H1 (cell line): ENCODE data around the gene MRRF. TPM values are rescaled to one million over a fixed set of nuclear protein-coding genes. Genes with fewer than 3 reads are reported as not detected.

Experiments
- CTCF ChIA-PET: fragments of 300-600 bp; sonication (Branson Sonifier 250); formaldehyde crosslinking; loops from one replicate; lab custom pipeline; 2021; ENCODE audit not compliant: partially characterized antibody; lab: Charles Lee
- POLR2A ChIA-PET: fragments of 300-600 bp; sonication (Branson Sonifier 250); formaldehyde crosslinking; loops from one replicate; lab custom pipeline; 2021; ENCODE audit warnings: inconsistent platforms; ENCODE audit not compliant: partially characterized antibody; lab: Charles Lee
- DNase-seq, 2 experiments: peaks; one replicate each; pipeline versions ENCODE4 v3.0.0 to v3.0.0-alpha.2; 2010 to 2022; ENCODE audit warnings: low spot score in 2 of 2, low read depth in 1 of 2, mixed read lengths in 1 of 2
- FAIRE-seq: peaks from 2 replicates; lab custom pipeline; 2011; peaks lifted over from hg19 to GRCh38; lab: Jason Lieb, UNC
- H2AFZ ChIP-seq: 2 replicates; pipeline ENCODE4 v1.8.1; 2012; ENCODE audit warnings: low read length, inconsistent platforms
- H2AK5ac ChIP-seq: 2 replicates; pipeline ENCODE4 v1.6.1; 2013; ENCODE audit warnings: low read depth, low read length
- H2BK120ac ChIP-seq: replicated peaks from 2 replicates; pipeline ENCODE3; 2013; ENCODE audit warnings: low read depth, low read length, inconsistent platforms
- H2BK12ac ChIP-seq: 2 replicates; pipeline ENCODE4 v1.6.1; 2013; ENCODE audit warnings: low read depth, low read length
- H2BK15ac ChIP-seq: 2 replicates; pipeline ENCODE4 v1.6.1; 2013; ENCODE audit warnings: low read length
- H2BK20ac ChIP-seq: 2 replicates; pipeline ENCODE4 v1.6.1; 2013; ENCODE audit warnings: low read length
- H2BK5ac ChIP-seq: 2 replicates; pipeline ENCODE4 v1.6.1; 2013; ENCODE audit warnings: low read depth, low read length
- H3K14ac ChIP-seq: 2 replicates; pipeline ENCODE4 v1.6.1; 2013; ENCODE audit warnings: inconsistent platforms; ENCODE audit not compliant: insufficient read length
- H3K18ac ChIP-seq: 2 replicates; pipeline ENCODE4 v1.6.1; 2013; ENCODE audit warnings: low read length; ENCODE audit errors: extremely low read depth
- H3K23ac ChIP-seq: 2 replicates; pipeline ENCODE4 v1.6.1; 2013; ENCODE audit warnings: inconsistent platforms; ENCODE audit not compliant: insufficient read length
- H3K23me2 ChIP-seq: 2 replicates; pipeline ENCODE4 v1.6.1; 2013; ENCODE audit warnings: low read depth, low read length
- H3K27ac ChIP-seq: 2 replicates; pipeline ENCODE4 v1.6.1; 2011; ENCODE audit warnings: low read depth, low read length, inconsistent platforms
- H3K27me3 ChIP-seq, 4 experiments: replicated peaks in 1 of 4; 1 replicate in 1 of 4; 2 replicates in 3 of 4; pipeline versions ENCODE4 v1.6.1 to v1.8.1; 2011 to 2013; ENCODE audit warnings: low read length in 3 of 4, mild to moderate bottlenecking in 3 of 4, inconsistent platforms in 2 of 4, mixed read lengths in 2 of 4, moderate library complexity in 1 of 4; ENCODE audit not compliant: control insufficient read depth in 3 of 4, insufficient read depth in 3 of 4; ENCODE audit errors: extremely low read depth in 1 of 4
- H3K36me3 ChIP-seq, 4 experiments: 2 replicates each; pipeline versions ENCODE4 v1.6.1 to v1.8.1; 2011 to 2013; ENCODE audit warnings: mild to moderate bottlenecking in 4 of 4, low read length in 3 of 4, moderate library complexity in 2 of 4, control low read depth in 1 of 4, inconsistent platforms in 1 of 4; ENCODE audit not compliant: insufficient read depth in 4 of 4, control insufficient read depth in 2 of 4
- H3K4ac ChIP-seq: replicated peaks from 2 replicates; pipeline ENCODE3; 2013; ENCODE audit warnings: low read length, low read depth, mixed read lengths, inconsistent platforms; ENCODE audit not compliant: insufficient read length
- H3K4me1 ChIP-seq, 4 experiments: replicated peaks in 1 of 4; 1 replicate in 1 of 4; 2 replicates in 3 of 4; pipeline versions ENCODE4 v1.6.1 to v1.8.1; 2011 to 2013; ENCODE audit warnings: low read length in 3 of 4, inconsistent platforms in 2 of 4, mixed read lengths in 1 of 4; ENCODE audit not compliant: insufficient read depth in 4 of 4, control insufficient read depth in 3 of 4
- H3K4me2 ChIP-seq, 2 experiments: 2 replicates each; pipeline versions ENCODE4 v1.6.1 to v1.8.1; 2011 to 2013; ENCODE audit warnings: low read depth in 2 of 2, low read length in 2 of 2, control low read depth in 1 of 2, inconsistent platforms in 1 of 2, mild to moderate bottlenecking in 1 of 2; ENCODE audit not compliant: insufficient read depth in 1 of 2
- H3K4me3 ChIP-seq, 4 experiments: fragments of 200-600, 300-600 bp in 1 of 4; sonication (generic), shearing (Covaris generic), sonication (Bioruptor Twin) in 1 of 4; 2 replicates each; pipeline versions ENCODE4 v1.5.1 to v1.8.1; 2011 to 2016; ENCODE audit warnings: low read length in 4 of 4, low read depth in 3 of 4, control low read depth in 2 of 4, inconsistent platforms in 2 of 4, mild to moderate bottlenecking in 2 of 4, mixed read lengths in 1 of 4, moderate library complexity in 1 of 4; ENCODE audit not compliant: insufficient read depth in 2 of 4; ENCODE audit errors: extremely low read depth in 1 of 4
- H3K56ac ChIP-seq: replicated peaks from 2 replicates; pipeline ENCODE3; 2013; ENCODE audit warnings: low read depth, mild to moderate bottlenecking, mixed read lengths, low read length, inconsistent platforms; ENCODE audit not compliant: insufficient read length
- H3K79me1 ChIP-seq: 2 replicates; pipeline ENCODE4 v1.6.1; 2013; ENCODE audit warnings: low read depth, low read length, control low read depth
- H3K79me2 ChIP-seq, 2 experiments: 2 replicates each; pipeline versions ENCODE4 v1.6.1 to v1.8.1; 2012 to 2013; ENCODE audit warnings: low read length in 2 of 2, mild to moderate bottlenecking in 2 of 2, inconsistent platforms in 1 of 2; ENCODE audit not compliant: insufficient read depth in 2 of 2, control insufficient read depth in 1 of 2
- H3K9ac ChIP-seq, 4 experiments: replicated peaks in 1 of 4; 1 replicate in 1 of 4; 2 replicates in 3 of 4; pipeline versions ENCODE4 v1.6.1 to v1.8.1; 2011 to 2013; ENCODE audit warnings: low read depth in 3 of 4, low read length in 3 of 4, control low read depth in 2 of 4, mild to moderate bottlenecking in 2 of 4, moderate library complexity in 2 of 4, inconsistent platforms in 1 of 4; ENCODE audit errors: extremely low read depth in 1 of 4
- H3K9me3 ChIP-seq, 2 experiments: 2 replicates each; pipeline versions ENCODE4 v1.6.1 to v1.8.1; 2012 to 2013; ENCODE audit warnings: mild to moderate bottlenecking in 2 of 2, moderate library complexity in 2 of 2, control low read depth in 1 of 2, inconsistent platforms in 1 of 2, low read depth in 1 of 2, low read length in 1 of 2, mixed read lengths in 1 of 2; ENCODE audit not compliant: insufficient read depth in 2 of 2
- H4K20me1 ChIP-seq, 2 experiments: replicated peaks in 1 of 2; 2 replicates each; pipeline versions ENCODE3 to v1.8.1; 2011 to 2013; ENCODE audit warnings: inconsistent platforms in 2 of 2, low read length in 2 of 2, mild to moderate bottlenecking in 1 of 2; ENCODE audit not compliant: insufficient read depth in 2 of 2, control insufficient read depth in 1 of 2
- H4K5ac ChIP-seq: 2 replicates; pipeline ENCODE4 v1.6.1; 2013; ENCODE audit warnings: low read length, low read depth, mixed read lengths, inconsistent platforms; ENCODE audit not compliant: insufficient read length
- H4K8ac ChIP-seq: 2 replicates; pipeline ENCODE4 v1.8.0; 2013; ENCODE audit warnings: mild to moderate bottlenecking, moderate library complexity, low read length, inconsistent platforms; ENCODE audit not compliant: insufficient read depth; ENCODE audit errors: extremely low read depth
- H4K91ac ChIP-seq: replicated peaks from 2 replicates; pipeline ENCODE3; 2013; ENCODE audit warnings: low read length, mixed read lengths, inconsistent platforms; ENCODE audit not compliant: insufficient read length
- BACH1 ChIP-seq: IDR thresholded peaks from 2 replicates; pipeline ENCODE4 v1.6.1; 2012; ENCODE audit warnings: low read length, improper control_type of control experiment
- CHD2 ChIP-seq: IDR thresholded peaks from 2 replicates; pipeline ENCODE4 v1.6.1; 2012; ENCODE audit warnings: low read length, improper control_type of control experiment
- CTBP2 ChIP-seq: IDR thresholded peaks from 2 replicates; pipeline ENCODE4 v1.7.0; 2011; ENCODE audit warnings: borderline replicate concordance, mild to moderate bottlenecking, moderate library complexity, mixed read lengths, low read length; ENCODE audit not compliant: insufficient read depth, insufficient read length
- EP300 ChIP-seq, 2 experiments: IDR thresholded peaks; 1 replicate in 1 of 2; 2 replicates in 1 of 2; pipeline ENCODE4 v1.6.1; 2011 to 2012; ENCODE audit warnings: low read depth in 2 of 2, low read length in 2 of 2, mild to moderate bottlenecking in 2 of 2, borderline replicate concordance in 1 of 2, inconsistent platforms in 1 of 2, moderate library complexity in 1 of 2
- JUND ChIP-seq: IDR thresholded peaks from 2 replicates; pipeline ENCODE4 v1.6.1; 2011; ENCODE audit warnings: mild to moderate bottlenecking, improper control_type of control experiment, low read length
- KDM4A ChIP-seq: IDR thresholded peaks from one replicate; pipeline ENCODE4 v1.7.1; 2012; ENCODE audit warnings: low read depth, mild to moderate bottlenecking, moderate library complexity, low read length, inconsistent platforms; ENCODE audit not compliant: severe bottlenecking
- NANOG ChIP-seq: IDR thresholded peaks from 2 replicates; pipeline ENCODE4 v1.6.1; 2011; ENCODE audit warnings: low read length, low read depth, mild to moderate bottlenecking, inconsistent platforms; ENCODE audit not compliant: insufficient read depth, poor library complexity, severe bottlenecking
- POLR2AphosphoS5 ChIP-seq: IDR thresholded peaks from 2 replicates; pipeline ENCODE4 v1.6.1; 2011; ENCODE audit warnings: low read depth, low read length
- RAD21 ChIP-seq, 2 experiments: IDR thresholded peaks in 1 of 2; conservative IDR thresholded peaks in 1 of 2; 2 replicates each; pipeline ENCODE4 v1.6.1; 2011; ENCODE audit warnings: low read depth in 2 of 2, low read length in 2 of 2, improper control_type of control experiment in 1 of 2, inconsistent platforms in 1 of 2, mild to moderate bottlenecking in 1 of 2, moderate library complexity in 1 of 2
- RBBP5 ChIP-seq: IDR thresholded peaks from 2 replicates; pipeline ENCODE4 v1.7.1; 2012; ENCODE audit warnings: low read depth, mild to moderate bottlenecking, inconsistent platforms, low read length, moderate library complexity, borderline replicate concordance
- TCF12 ChIP-seq: IDR thresholded peaks from 2 replicates; pipeline ENCODE4 v1.6.1; 2011; ENCODE audit warnings: low read depth, mild to moderate bottlenecking, low read length
- TEAD4 ChIP-seq: IDR thresholded peaks from 2 replicates; pipeline ENCODE4 v1.6.1; 2012; ENCODE audit warnings: low read depth, low read length, inconsistent platforms, mixed read lengths
- YY1 ChIP-seq: IDR thresholded peaks from 2 replicates; pipeline ENCODE4 v1.6.1; 2011; ENCODE audit warnings: low read depth, mild to moderate bottlenecking, low read length
- WGBS, 2 experiments: shearing (Covaris generic) in 1 of 2; methylation state at CpG; one replicate each; pipeline versions ENCODE4 v1.1.6 to v1.1.7; 2013 to 2015; ENCODE audit warnings: low lambda C conversion rate in 2 of 2, mixed read lengths in 2 of 2, inconsistent platforms in 1 of 2, low coverage in 1 of 2, missing lambda C conversion rate in 1 of 2; ENCODE audit not compliant: insufficient replicate concordance in 2 of 2, insufficient coverage in 1 of 2, insufficient read length in 1 of 2; ENCODE audit errors: extremely low coverage in 1 of 2, missing lambda C conversion rate in 1 of 2; 5-methylcytosine and 5-hydroxymethylcytosine counted together
- polyA plus RNA-seq, 7 experiments: library from polyadenylated mRNA; depleted of rRNA in 3 of 7; stranded (reverse) in 5 of 7; unstranded in 2 of 7; fragments of >200 nt in 5 of 7; fragments of 200-250 nt in 2 of 7; gene quantifications; 1 replicate in 5 of 7; 2 replicates in 1 of 7; 4 replicates in 1 of 7; pipeline versions ENCODE4 v1.2.1 to v1.2.3, GENCODE V29; 2011 to 2013; ENCODE audit warnings: missing spikeins in 2 of 7, mixed read lengths in 2 of 7
- total RNA-seq: library from RNA; stranded (reverse); fragmentation: NEBNext Ultra II Directional; extraction: Animal tissue kit (Norgen Biotek cat#: 25700); gene quantifications from 2 replicates; pipeline ENCODE4 v1.2.1, GENCODE V29; 2021

Gene MRRF
- total and polyA plus RNA-seq, 2 of the 8 experiments (the other 6 are each of a cell fraction or from before 2014, with no cell fraction given) = 29.4 to 47.8 TPM

GRCh38 chr9:122228191-122228567 lies 36.5 kb upstream of the MRRF start:
- Histone ChIP-seq H3K4me1 (peaks cover 0 to 28% (median 16%) of the 10 kb centered on the region in 4 experiments; a peak in 6 of 7 replicates), H3K4me2 (peak overlapping the region; percentile 57 to 77), H3K27ac (no peak overlapping the region), H4K5ac (no peak overlapping the region), H3K56ac (no peak overlapping the region), H2BK15ac (no peak overlapping the region), H3K27me3 (peaks cover 70 to 92% (median 83%) of the 10 kb centered on the region in 4 experiments), H3K23me2 (peaks cover 4% of the 10 kb centered on the region; the same call in 1 of the 2 replicates), H3K23ac (no peak overlapping the region), H4K8ac (no peak overlapping the region), H3K4ac (no peak overlapping the region)
- POLR2A ChIA-PET = no interaction called here
- CTCF ChIA-PET = interaction anchor here (2.1 kb wide), 1 partner anchor 104 kb away, joined by 12 read pairs; no protein-coding TSS in a partner anchor
- no peak for DNase-seq
- 4% methylated on average over 27 of the region's 38 CpGs; no CpG with 5 or more reads in 1 of the 2 experiments for WGBS, 2 experiments
- TF ChIP-seq KDM4A = no peak
- no peak for TF ChIP-seq BACH1
- no peak for TF ChIP-seq RBBP5
- no peak for TF ChIP-seq CHD2
- TF ChIP-seq TCF12 = no peak
- no peak for TF ChIP-seq YY1
- no peak for TF ChIP-seq TEAD4
- TF ChIP-seq CTBP2 = no peak
- no peak for TF ChIP-seq RAD21 (IDR thresholded peaks at IDR 0.05 in 1 of 2, conservative IDR thresholded peaks at IDR 0.05 in 1 of 2; ENCODE audit: low read depth in 2 of 2, low read length in 2 of 2)
- no peak for TF ChIP-seq NANOG
- no peak for TF ChIP-seq JUND
- no peak for TF ChIP-seq POLR2AphosphoS5
- no peak for TF ChIP-seq EP300 (IDR thresholded peaks at IDR 0.05; ENCODE audit: borderline replicate concordance in 1 of 2, low read depth in 2 of 2, low read length in 2 of 2)
- TF ChIP-seq, all 59 proteins: peak for 0
- no peak overlapping the region for H3K14ac ChIP-seq
- H2AK5ac ChIP-seq = no peak overlapping the region
- H3K9ac ChIP-seq = no peak overlapping the region
- no peak overlapping the region for H2BK5ac ChIP-seq
- peaks cover 11 to 30% of the 10 kb centered on the region in 2 experiments for H4K20me1 ChIP-seq
- no peaks in the 10 kb centered on the region for H3K79me2 ChIP-seq
- no peak overlapping the region for H2AFZ ChIP-seq
- H2BK120ac ChIP-seq = no peak overlapping the region
- no peak for FAIRE-seq
- H2BK12ac ChIP-seq = no peak overlapping the region
- H3K36me3 ChIP-seq = peaks cover 0 to 4% (median 0%) of the 10 kb centered on the region in 4 experiments; a peak in 1 of 8 replicates
- H2BK20ac ChIP-seq = no peak overlapping the region
- no peaks in the 10 kb centered on the region for H3K79me1 ChIP-seq
- peak overlapping the region; percentile 29 to 63 (median 41) for H3K4me3 ChIP-seq
- no peak overlapping the region for H4K91ac ChIP-seq
- H3K18ac ChIP-seq = no peak overlapping the region; the same call in 1 of the 2 replicates
- no peaks in the 10 kb centered on the region for H3K9me3 ChIP-seq
